ENCODE measurements around the gene IRF5.

- no peak for TF ChIP-seq EZH2 (IDR thresholded peaks at IDR 0.05; ENCODE audit: borderline replicate concordance, insufficient read depth, low read length, poor library complexity, severe bottlenecking)
- TF ChIP-seq MXI1 (conservative IDR thresholded peaks at IDR 0.05; ENCODE audit: poor library complexity, severe bottlenecking): no peak
- TF ChIP-seq, protein P1, sequence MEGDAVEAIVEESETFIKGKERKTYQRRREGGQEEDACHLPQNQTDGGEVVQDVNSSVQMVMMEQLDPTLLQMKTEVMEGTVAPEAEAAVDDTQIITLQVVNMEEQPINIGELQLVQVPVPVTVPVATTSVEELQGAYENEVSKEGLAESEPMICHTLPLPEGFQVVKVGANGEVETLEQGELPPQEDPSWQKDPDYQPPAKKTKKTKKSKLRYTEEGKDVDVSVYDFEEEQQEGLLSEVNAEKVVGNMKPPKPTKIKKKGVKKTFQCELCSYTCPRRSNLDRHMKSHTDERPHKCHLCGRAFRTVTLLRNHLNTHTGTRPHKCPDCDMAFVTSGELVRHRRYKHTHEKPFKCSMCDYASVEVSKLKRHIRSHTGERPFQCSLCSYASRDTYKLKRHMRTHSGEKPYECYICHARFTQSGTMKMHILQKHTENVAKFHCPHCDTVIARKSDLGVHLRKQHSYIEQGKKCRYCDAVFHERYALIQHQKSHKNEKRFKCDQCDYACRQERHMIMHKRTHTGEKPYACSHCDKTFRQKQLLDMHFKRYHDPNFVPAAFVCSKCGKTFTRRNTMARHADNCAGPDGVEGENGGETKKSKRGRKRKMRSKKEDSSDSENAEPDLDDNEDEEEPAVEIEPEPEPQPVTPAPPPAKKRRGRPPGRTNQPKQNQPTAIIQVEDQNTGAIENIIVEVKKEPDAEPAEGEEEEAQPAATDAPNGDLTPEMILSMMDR (IDR thresholded peaks at IDR 0.05; ENCODE audit: poor library complexity, severe bottlenecking): no peak
- TF ChIP-seq SMC3 (conservative IDR thresholded peaks at IDR 0.05; ENCODE audit: poor library complexity): no peak
- no peak for TF ChIP-seq REST (IDR thresholded peaks at IDR 0.05; ENCODE audit: borderline replicate concordance)
- TF ChIP-seq TAF1 (IDR thresholded peaks at IDR 0.05; ENCODE audit: low read depth): no peak
Measured at GRCh38 chr7:128939861-128940410, 2.2 kb downstream of the IRF5 start.

Data from neural cell (in vitro differentiated cells).